Raji (cell line): ENCODE data around the gene CPVL.

Experiments used
- POLR2A ChIP-seq: IDR thresholded peaks from 2 replicates; pipeline ENCODE4 v1.6.1; 2011; ENCODE audit warnings: low read depth, low read length, control low read depth; ENCODE audit not compliant: insufficient read depth

Gene CPVL

GRCh38 chr7:29167721-29168120 lies 21.4 kb upstream of the CPVL start:
- no peak for TF ChIP-seq POLR2A

- no peak for TF ChIP-seq POLR2A
Measured at GRCh38 chr7:29163854-29164253, 17.5 kb upstream of the CPVL start.

GRCh38 chr7:29162577-29162976 lies 16.2 kb upstream of the CPVL start:
- TF ChIP-seq POLR2A, result no peak

GRCh38 chr7:29161231-29161630 lies 14.9 kb upstream of the CPVL start:
- no peak for TF ChIP-seq POLR2A

- TF ChIP-seq POLR2A, result no peak
Measured at GRCh38 chr7:29160080-29160479, 13.7 kb upstream of the CPVL start.

- TF ChIP-seq POLR2A, result no peak
Measured at GRCh38 chr7:29158795-29159423, 12.6 kb upstream of the CPVL start.

GRCh38 chr7:29156907-29157452 lies 10.6 kb upstream of the CPVL start:
- TF ChIP-seq POLR2A, result no peak

- no peak for TF ChIP-seq POLR2A
Measured at GRCh38 chr7:29154076-29154475, 7.7 kb upstream of the CPVL start.

GRCh38 chr7:29150856-29151255 lies 4.5 kb upstream of the CPVL start:
- no peak for TF ChIP-seq POLR2A

GRCh38 chr7:29149036-29149435 lies 2.7 kb upstream of the CPVL start:
- no peak for TF ChIP-seq POLR2A

GRCh38 chr7:29147821-29148220 lies 1.5 kb upstream of the CPVL start:
- no peak for TF ChIP-seq POLR2A

GRCh38 chr7:29146888-29147609 lies 712 bp upstream of the CPVL start:
- TF ChIP-seq POLR2A, result no peak

GRCh38 chr7:29145553-29146056 lies 732 bp downstream of the CPVL start:
- no peak for TF ChIP-seq POLR2A

GRCh38 chr7:29143751-29144150 lies 2.6 kb downstream of the CPVL start:
- TF ChIP-seq POLR2A, result no peak

- TF ChIP-seq POLR2A, result no peak
Measured at GRCh38 chr7:29142021-29142727, 4.2 kb downstream of the CPVL start.
